Activated naive CD4-positive, alpha-beta T cell treated with anti-CD3 and anti-CD28 coated beads, Interleukin-2, amount 50 U/mL, for 16 hours (primary cell): ENCODE results near the gene CLEC2D.

Source experiments
- DNase-seq: peaks from one replicate; pipeline ENCODE4 v3.0.0-alpha.2; 2020

Gene CLEC2D

GRCh38 chr12:9669534-9669933, at the start of gene CLEC2D:
TSS of gene CLEC2D (plus strand) at chr12:9669713. CDS start at chr12:9669735, 22 bp downstream.
- DNase-seq = peak; percentile 41

- no peak for DNase-seq
These were observed 44.5 kb upstream of the CLEC2D start for GRCh38 chr12:9625019-9625418.

GRCh38 chr12:9626291-9626690, 43.2 kb upstream of the CLEC2D start:
- no peak for DNase-seq

GRCh38 chr12:9626821-9627220, 42.7 kb upstream of the CLEC2D start:
- DNase-seq = no peak

GRCh38 chr12:9632766-9633165, 36.7 kb upstream of the CLEC2D start:
- DNase-seq = no peak

GRCh38 chr12:9634177-9634803, 35.2 kb upstream of the CLEC2D start:
- DNase-seq = peak; percentile 78

GRCh38 chr12:9634969-9635754, 34.4 kb upstream of the CLEC2D start:
- DNase-seq = no peak

- DNase-seq = no peak
These were observed 33.2 kb upstream of the CLEC2D start for GRCh38 chr12:9636150-9636850.

GRCh38 chr12:9636851-9637206, 32.7 kb upstream of the CLEC2D start:
- DNase-seq = no peak

GRCh38 chr12:9640024-9640423, 29.5 kb upstream of the CLEC2D start:
- no peak for DNase-seq

- DNase-seq = no peak
These were observed 26.8 kb upstream of the CLEC2D start for GRCh38 chr12:9642606-9643265.

GRCh38 chr12:9643266-9643660, 26.2 kb upstream of the CLEC2D start:
- no peak for DNase-seq

GRCh38 chr12:9644985-9645551, 24.4 kb upstream of the CLEC2D start:
- peak; percentile 44 for DNase-seq

- DNase-seq = no peak
These were observed 22.4 kb upstream of the CLEC2D start for GRCh38 chr12:9646794-9647781.

- DNase-seq = peak; percentile 89
These were observed 21.4 kb upstream of the CLEC2D start for GRCh38 chr12:9647825-9648700.

- no peak for DNase-seq
These were observed 20.6 kb upstream of the CLEC2D start for GRCh38 chr12:9648701-9649531.

- DNase-seq = peak; percentile 46
These were observed 20.0 kb upstream of the CLEC2D start for GRCh38 chr12:9649532-9649940.

GRCh38 chr12:9650151-9650576, 19.3 kb upstream of the CLEC2D start:
- DNase-seq = no peak

GRCh38 chr12:9651265-9651729, 18.2 kb upstream of the CLEC2D start:
- peak; percentile 54 for DNase-seq

GRCh38 chr12:9660046-9660445, 9.5 kb upstream of the CLEC2D start:
- DNase-seq = no peak
